Measurements from ENCODE around the gene FAM149B1. TPM values are rescaled to one million over a fixed set of nuclear protein-coding genes. Genes with fewer than 3 reads are reported as not detected.

The FAM149B1 gene
- total RNA-seq, 2 donors from 2014 or later, result 4.9 to 17.1 TPM

DNA sequence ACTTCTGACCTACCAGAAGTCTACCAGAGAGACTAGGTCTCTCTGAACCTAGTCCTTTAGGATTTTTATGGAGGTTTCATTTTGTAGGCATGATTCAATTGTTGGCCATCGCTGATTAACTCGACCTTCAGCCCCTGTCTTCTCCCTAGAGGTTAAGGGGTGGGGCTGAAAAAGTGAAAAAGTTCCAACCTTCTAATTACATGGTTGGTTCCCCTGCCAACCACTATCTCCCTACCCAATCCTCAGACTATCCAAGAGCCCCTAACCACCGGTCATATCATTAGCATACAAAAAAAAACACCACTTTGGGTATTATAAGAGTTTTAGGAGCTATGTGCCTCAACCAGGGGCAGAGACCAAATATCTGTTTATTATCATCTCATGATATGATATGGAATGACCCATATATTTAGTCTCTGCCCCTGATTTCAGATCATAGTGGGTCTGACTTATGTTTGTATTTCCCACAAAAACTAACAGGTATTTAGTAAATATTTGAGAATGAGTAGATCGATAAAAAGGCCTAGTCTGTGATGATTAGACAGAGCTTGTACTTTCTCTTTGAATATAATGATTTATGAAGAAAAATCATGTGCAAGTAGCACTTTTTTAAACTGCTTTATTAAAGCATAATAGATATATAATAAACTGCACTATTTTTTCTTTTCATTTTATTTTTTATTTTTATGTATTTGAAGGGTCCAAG lies 43.3 kb downstream of the FAM149B1 start:
- no peaks in the 10 kb centered on the region for H3K27me3 ChIP-seq
- no peak for TF ChIP-seq POLR2A (IDR thresholded peaks at IDR 0.05)
- TF ChIP-seq, protein P1, sequence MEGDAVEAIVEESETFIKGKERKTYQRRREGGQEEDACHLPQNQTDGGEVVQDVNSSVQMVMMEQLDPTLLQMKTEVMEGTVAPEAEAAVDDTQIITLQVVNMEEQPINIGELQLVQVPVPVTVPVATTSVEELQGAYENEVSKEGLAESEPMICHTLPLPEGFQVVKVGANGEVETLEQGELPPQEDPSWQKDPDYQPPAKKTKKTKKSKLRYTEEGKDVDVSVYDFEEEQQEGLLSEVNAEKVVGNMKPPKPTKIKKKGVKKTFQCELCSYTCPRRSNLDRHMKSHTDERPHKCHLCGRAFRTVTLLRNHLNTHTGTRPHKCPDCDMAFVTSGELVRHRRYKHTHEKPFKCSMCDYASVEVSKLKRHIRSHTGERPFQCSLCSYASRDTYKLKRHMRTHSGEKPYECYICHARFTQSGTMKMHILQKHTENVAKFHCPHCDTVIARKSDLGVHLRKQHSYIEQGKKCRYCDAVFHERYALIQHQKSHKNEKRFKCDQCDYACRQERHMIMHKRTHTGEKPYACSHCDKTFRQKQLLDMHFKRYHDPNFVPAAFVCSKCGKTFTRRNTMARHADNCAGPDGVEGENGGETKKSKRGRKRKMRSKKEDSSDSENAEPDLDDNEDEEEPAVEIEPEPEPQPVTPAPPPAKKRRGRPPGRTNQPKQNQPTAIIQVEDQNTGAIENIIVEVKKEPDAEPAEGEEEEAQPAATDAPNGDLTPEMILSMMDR (IDR thresholded peaks at IDR 0.05), result no peak
- H3K9me3 ChIP-seq, result no peaks in the 10 kb centered on the region
- no peak overlapping the region for H3K4me3 ChIP-seq
- ATAC-seq (no peak), DNase-seq (no peak)
- peaks cover 0 to 4% of the 10 kb centered on the region in 2 donors for H3K36me3 ChIP-seq (replicated peaks in 1 of 2; ENCODE audit: insufficient read depth in 1 of 2, low read depth in 2 of 2)
- H3K4me1 ChIP-seq, result peaks cover 3% of the 10 kb centered on the region
- intact Hi-C loops (cut with DNase I), result no loop called here
- 50 to 56% methylated on average over 4 of the region's 4 CpGs for WGBS, 2 donors
- H3K27ac ChIP-seq, result no peak overlapping the region

DNA sequence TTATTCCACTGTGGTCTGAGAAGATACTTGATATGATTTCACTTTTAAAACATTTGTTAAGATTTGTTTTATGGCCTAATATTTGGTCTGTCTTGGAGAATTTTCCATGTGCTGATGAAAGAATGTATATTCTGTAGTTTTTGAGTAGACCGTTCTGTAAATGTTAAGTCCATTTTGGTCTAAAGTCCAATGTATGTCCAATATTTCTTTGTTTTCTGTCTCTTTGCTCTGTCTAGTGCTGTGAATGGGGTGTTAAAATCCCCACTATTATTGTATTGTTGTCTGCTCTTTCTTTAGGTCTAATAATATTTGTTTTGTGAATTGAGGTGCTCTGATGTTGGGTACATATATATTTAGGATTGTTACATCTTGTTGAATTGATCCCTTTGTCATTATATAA lies 47.8 kb downstream of the FAM149B1 start:
- WGBS, 2 donors, result 89 to 96% methylated on average over 1 of the region's 1 CpG
- intact Hi-C loops (cut with DNase I), result no loop called here
- ATAC-seq, result no peak

DNA sequence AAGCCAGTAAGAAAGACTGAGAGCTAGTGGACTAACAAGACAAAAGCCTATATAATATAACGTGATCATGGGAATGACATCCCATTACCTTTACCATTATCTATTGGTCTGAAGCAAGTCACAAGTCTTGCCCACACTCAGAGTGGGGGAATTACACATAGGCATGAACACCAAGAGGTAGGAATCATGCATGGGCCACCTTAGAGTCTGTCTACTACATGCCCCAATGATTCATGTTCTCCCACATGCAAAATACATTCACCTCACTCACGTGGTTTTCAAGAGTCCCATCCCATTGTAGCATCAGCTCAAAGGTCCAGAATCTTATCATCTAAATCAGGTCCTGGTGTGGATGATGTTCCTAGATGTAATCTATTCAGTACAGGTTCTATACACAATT lies 49.7 kb downstream of the FAM149B1 start:
- no peak for TF ChIP-seq POLR2A (IDR thresholded peaks at IDR 0.05)
- TF ChIP-seq, protein P1 (IDR thresholded peaks at IDR 0.05), result no peak
- Histone ChIP-seq H3K27me3 (no peaks in the 10 kb centered on the region), H3K9me3 (no peaks in the 10 kb centered on the region), H3K4me3 (no peak overlapping the region), H3K36me3 (replicated peaks in 1 of 2; ENCODE audit: insufficient read depth in 1 of 2, low read depth in 2 of 2) (peaks cover 0 to 2% of the 10 kb centered on the region in 2 donors), H3K4me1 (no peaks in the 10 kb centered on the region), H3K27ac (no peak overlapping the region)
- intact Hi-C loops (cut with DNase I), result no loop called here
- 91 to 94% methylated on average over 2 of the region's 2 CpGs for WGBS, 2 donors
- no peak for DNase-seq
- ATAC-seq, result no peak

More for the DNA sequence above, 47.8 kb downstream of the FAM149B1 start:
- Histone ChIP-seq H3K4me3 (no peak overlapping the region), H3K9me3 (no peaks in the 10 kb centered on the region), H3K27me3 (no peaks in the 10 kb centered on the region), H3K36me3 (replicated peaks in 1 of 2; ENCODE audit: insufficient read depth in 1 of 2, low read depth in 2 of 2) (peaks cover 0 to 2% of the 10 kb centered on the region in 2 donors), H3K27ac (no peak overlapping the region), H3K4me1 (peaks cover 3% of the 10 kb centered on the region)
- DNase-seq, result no peak
- TF ChIP-seq, protein P1 (IDR thresholded peaks at IDR 0.05), result no peak
- TF ChIP-seq POLR2A (IDR thresholded peaks at IDR 0.05), result no peak

DNA sequence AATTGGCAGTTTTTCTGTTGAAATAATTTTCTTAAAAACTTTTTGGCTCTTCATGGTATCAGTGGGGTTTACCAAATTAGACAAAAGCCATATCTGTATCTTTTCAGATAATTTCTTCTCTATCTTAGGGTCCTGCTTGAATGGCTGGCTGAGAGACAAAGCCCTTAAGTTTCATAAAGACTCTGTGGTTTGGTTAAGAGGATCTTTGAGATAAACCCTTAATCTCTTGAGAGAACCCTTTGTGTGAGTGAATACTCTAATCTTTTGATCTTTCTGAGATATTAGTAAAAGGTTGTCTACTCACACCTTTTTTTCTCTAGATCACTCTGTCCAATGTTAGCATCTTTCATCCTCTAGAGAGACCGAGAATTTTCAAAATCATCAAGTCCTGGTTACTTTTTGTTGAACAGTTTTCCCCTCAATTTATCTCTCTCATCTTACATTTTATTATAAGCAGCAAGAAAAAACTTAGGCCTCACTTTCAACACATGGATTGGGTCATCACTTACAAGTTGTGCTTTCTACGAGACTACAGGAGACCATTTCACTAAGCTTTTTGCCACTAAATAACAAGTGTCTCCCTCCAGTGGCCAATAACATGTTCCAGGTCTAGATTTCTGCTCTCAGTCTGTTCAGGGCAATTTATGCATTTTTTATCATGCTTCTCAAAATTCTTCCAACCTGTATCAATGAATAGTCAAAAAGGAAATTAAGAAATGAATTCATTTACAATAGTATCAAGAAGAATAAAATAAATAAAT lies 50.7 kb downstream of the FAM149B1 start:
- DNase-seq (no peak), ATAC-seq (no peak)
- Histone ChIP-seq H3K4me1 (no peaks in the 10 kb centered on the region), H3K27ac (no peak overlapping the region), H3K27me3 (no peaks in the 10 kb centered on the region), H3K9me3 (no peaks in the 10 kb centered on the region), H3K4me3 (no peak overlapping the region), H3K36me3 (replicated peaks in 1 of 2; ENCODE audit: insufficient read depth in 1 of 2, low read depth in 2 of 2) (peaks cover 0 to 2% of the 10 kb centered on the region in 2 donors)
- intact Hi-C loops (cut with DNase I), result no loop called here
- TF ChIP-seq, protein P1 (IDR thresholded peaks at IDR 0.05), result peak in 1 of 7 experiments; percentile 17
- TF ChIP-seq POLR2A (IDR thresholded peaks at IDR 0.05), result no peak
- WGBS, 2 donors, result 87 to 95% methylated on average over 2 of the region's 2 CpGs
